Activated naive CD8-positive, alpha-beta T cell treated with anti-CD3 and anti-CD28 coated beads for 36 hours (primary cell): ENCODE results near the gene EGR2. TPM values are rescaled to one million over a fixed set of nuclear protein-coding genes. Genes with fewer than 3 reads are reported as not detected.

ENCODE experiments used
- DNase-seq: peaks from one replicate; pipeline ENCODE4 v3.0.0; 2021
- H3K27ac Mint-ChIP-seq: one replicate; pipeline ENCODE4 v1.8.0; 2022; ENCODE audit warnings: mild to moderate bottlenecking, moderate library complexity, mixed read lengths
- H3K27me3 Mint-ChIP-seq: one replicate; pipeline ENCODE4 v1.8.0; 2022; ENCODE audit warnings: mild to moderate bottlenecking, mixed read lengths
- H3K36me3 Mint-ChIP-seq: one replicate; pipeline ENCODE4 v1.8.0; 2021; ENCODE audit warnings: mild to moderate bottlenecking, mixed read lengths
- H3K4me1 Mint-ChIP-seq: one replicate; pipeline ENCODE4 v1.8.0; 2021; ENCODE audit warnings: mixed read lengths
- H3K4me3 Mint-ChIP-seq: one replicate; pipeline ENCODE4 v1.8.0; 2022; ENCODE audit warnings: mild to moderate bottlenecking, moderate library complexity, mixed read lengths
- H3K9me3 Mint-ChIP-seq: one replicate; pipeline ENCODE4 v1.8.0; 2022; ENCODE audit warnings: mixed read lengths
- total RNA-seq, 2 experiments: library from RNA; stranded (reverse); gene quantifications; one replicate each; pipeline ENCODE4 v1.2.3, GENCODE V29; 2021

EGR2 gene
- total RNA-seq, 2 experiments from 2014 or later, result 52.1 to 53.2 TPM

GRCh38 chr10:62812672-62813439 lies 3.3 kb downstream of the EGR2 start:
- no peaks in the 10 kb centered on the region for H3K27me3 Mint-ChIP-seq
- H3K4me1 Mint-ChIP-seq, result peaks cover 58% of the 10 kb centered on the region
- peak overlapping the region; percentile 72 for H3K27ac Mint-ChIP-seq
- H3K9me3 Mint-ChIP-seq, result no peaks in the 10 kb centered on the region
- H3K36me3 Mint-ChIP-seq, result peaks cover 66% of the 10 kb centered on the region
- no peak for DNase-seq
- peak overlapping the region; percentile 89 for H3K4me3 Mint-ChIP-seq

DNA sequence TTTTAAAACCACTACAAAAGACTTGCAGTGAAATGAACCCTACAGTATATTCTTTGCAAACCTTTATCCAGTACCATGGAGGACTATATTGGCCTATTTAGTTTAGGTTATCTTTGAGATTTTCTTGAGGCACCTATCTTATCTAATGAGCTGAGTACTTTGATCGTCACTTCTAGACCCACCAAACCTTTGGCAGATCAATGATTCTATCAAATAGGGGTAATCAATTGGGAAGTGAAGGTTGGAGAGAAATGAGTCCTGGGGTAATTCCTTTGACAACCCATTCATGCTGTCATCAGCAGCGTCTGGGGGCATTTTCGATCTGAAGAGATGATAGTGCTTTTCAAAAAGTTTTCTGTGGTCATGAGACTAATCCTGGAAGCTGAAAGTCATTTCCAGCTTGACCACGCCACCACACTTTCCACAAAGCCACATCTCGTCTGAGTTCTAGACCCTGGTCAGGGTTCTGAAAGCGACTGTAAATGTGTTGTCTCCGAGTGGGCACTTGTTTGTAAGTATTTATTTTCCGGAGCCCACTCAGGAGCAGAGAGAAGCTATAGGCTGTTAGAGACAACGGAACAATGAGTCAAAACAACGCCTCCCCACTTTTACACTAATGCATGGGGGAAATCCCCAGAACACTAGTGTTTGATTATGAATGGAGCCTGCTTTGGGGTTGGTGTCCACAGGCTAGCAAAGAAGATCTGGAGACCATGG lies 4.8 kb downstream of the EGR2 start:
- Mint-ChIP-seq H3K9me3 (no peaks in the 10 kb centered on the region), H3K4me3 (peak overlapping the region; percentile 49), H3K27me3 (no peaks in the 10 kb centered on the region), H3K4me1 (peaks cover 70% of the 10 kb centered on the region), H3K27ac (peak overlapping the region; percentile 79), H3K36me3 (peaks cover 77% of the 10 kb centered on the region)
- peak; percentile 87 for DNase-seq

DNA sequence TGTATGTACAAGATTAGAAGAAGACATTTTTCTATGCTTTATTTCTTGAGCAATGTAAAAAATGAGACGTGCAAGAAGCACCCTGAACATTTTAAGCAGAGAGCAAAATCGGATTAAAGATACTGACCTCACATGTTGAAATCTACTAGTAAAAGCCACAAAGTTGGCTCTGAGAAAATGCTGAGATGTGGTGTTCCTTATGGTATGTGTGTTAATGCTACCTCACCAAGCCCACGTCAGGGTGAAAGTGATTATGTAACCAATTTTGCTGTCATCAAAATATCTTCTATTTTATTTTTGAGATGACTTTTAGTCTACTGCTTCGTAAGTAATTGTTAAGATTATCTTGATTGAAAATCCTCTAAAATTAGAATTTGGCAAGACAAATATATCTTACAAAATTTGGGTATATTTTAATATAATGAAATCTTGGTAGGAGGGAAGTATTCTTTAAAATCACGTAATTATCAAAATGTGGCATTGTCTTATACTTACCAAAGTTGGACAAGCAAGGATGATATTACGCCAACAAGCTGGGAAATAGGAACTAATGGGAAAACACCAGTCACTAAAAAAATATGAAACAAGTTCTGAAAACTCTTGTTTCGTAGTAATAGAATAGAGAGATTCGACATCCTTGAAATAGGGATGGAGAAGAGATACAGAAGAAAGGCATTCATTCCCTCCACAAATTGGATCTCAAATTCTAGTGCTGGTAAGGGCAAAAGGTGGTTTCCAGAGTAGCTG lies 5.8 kb downstream of the EGR2 start:
- peaks cover 73% of the 10 kb centered on the region for H3K36me3 Mint-ChIP-seq
- H3K27ac Mint-ChIP-seq, result peak overlapping the region; percentile 79
- no peak for DNase-seq

DNA sequence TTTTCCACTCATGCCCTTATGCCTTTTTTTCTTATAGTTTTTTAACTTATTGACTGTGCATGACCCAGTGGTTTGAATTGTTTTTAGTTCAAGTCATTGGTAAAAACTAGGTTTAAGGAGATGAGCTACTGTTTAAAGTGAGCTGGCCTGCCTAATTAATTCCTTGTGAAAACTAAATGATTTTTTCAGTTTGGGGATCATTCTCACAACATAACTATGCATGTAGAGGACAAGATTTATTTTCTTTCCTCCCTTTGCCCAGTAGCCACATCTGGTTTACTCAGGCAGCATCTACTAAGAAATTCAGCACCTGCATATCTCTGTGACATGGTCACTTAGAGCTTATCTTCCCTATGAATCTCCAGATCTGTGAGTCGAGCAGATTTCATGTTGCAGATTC lies 9.9 kb downstream of the EGR2 start:
- peaks cover 45% of the 10 kb centered on the region for H3K36me3 Mint-ChIP-seq
- no peak for DNase-seq

More for the DNA sequence above, 5.8 kb downstream of the EGR2 start:
- no peaks in the 10 kb centered on the region for H3K9me3 Mint-ChIP-seq
- no peak overlapping the region for H3K4me3 Mint-ChIP-seq
- H3K27me3 Mint-ChIP-seq, result no peaks in the 10 kb centered on the region
- H3K4me1 Mint-ChIP-seq, result peaks cover 70% of the 10 kb centered on the region

GRCh38 chr10:62805231-62806099 lies 10.7 kb downstream of the EGR2 start:
- Mint-ChIP-seq H3K27ac (peak overlapping the region; percentile 91), H3K4me3 (peak overlapping the region; percentile 94), H3K36me3 (peaks cover 38% of the 10 kb centered on the region), H3K4me1 (peaks cover 47% of the 10 kb centered on the region), H3K9me3 (no peaks in the 10 kb centered on the region), H3K27me3 (no peaks in the 10 kb centered on the region)
- peak; percentile 16 for DNase-seq

More for the DNA sequence above, 9.9 kb downstream of the EGR2 start:
- peaks cover 55% of the 10 kb centered on the region for H3K4me1 Mint-ChIP-seq
- H3K4me3 Mint-ChIP-seq, result peak overlapping the region; percentile 94
- no peaks in the 10 kb centered on the region for H3K27me3 Mint-ChIP-seq
- H3K9me3 Mint-ChIP-seq, result no peaks in the 10 kb centered on the region
- H3K27ac Mint-ChIP-seq, result peak overlapping the region; percentile 2

DNA sequence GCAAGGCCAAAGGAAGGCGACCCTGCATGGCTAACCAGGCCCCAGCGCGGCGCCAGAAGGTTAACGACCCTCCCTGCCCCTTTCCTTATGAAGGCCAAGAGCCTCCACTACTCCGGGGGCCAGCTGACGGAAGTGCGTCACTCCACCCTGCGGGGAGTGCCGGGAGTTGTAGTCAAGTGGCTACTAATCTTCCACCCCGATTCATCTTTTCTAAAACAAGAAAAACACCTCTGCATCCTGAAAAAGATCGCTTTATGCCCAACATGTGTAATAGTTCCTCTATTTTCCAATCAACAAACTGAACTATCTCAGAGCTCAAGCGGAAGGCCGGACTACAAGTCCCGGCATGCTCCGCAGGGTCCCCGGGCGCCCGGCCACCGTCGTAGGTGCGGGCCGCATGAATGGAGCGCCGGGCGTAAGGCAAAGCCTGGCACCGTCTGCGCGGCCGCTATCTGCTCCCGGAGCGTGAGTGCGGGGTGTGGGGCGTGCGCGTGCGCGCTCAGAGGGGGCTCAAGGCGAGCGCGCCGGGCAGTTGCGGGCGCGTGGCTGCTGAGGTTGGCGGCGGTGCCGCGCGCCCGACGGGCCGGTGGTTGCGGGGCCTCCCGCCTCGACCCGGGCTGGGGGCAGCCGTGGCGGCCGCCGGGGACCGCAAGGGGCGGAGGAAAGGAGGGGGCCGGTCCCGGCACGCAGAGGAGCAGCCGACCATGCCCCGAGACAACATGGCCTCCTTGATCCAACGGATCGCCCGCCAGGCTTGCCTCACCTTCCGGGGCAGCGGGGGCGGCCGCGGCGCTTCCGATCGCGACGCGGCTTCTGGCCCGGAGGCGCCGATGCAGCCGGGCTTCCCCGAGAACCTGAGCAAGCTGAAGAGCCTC lies 11.6 kb downstream of the EGR2 start, which contains the start of gene ADO:
ADO (plus strand) TSS at position 365 of the 875 bp plus-strand sequence; CDS start at position 705, 340 bp downstream.
- Mint-ChIP-seq H3K4me3 (peak within 1 kb of the TSS; percentile 94), H3K27me3 (no peaks in the 10 kb centered on the region), H3K4me1 (peaks cover 39% of the 10 kb centered on the region), H3K36me3 (peaks cover 29% of the 10 kb centered on the region), H3K9me3 (no peaks in the 10 kb centered on the region), H3K27ac (peak within 1 kb of the TSS; percentile 99)
- peak; percentile 84 for DNase-seq

GRCh38 chr10:62803724-62804355 lies 12.3 kb downstream of the EGR2 start:
- H3K27ac Mint-ChIP-seq, result peak overlapping the region; percentile 99
- no peaks in the 10 kb centered on the region for H3K9me3 Mint-ChIP-seq
- H3K4me3 Mint-ChIP-seq, result peak overlapping the region; percentile 94
- H3K4me1 Mint-ChIP-seq, result peaks cover 35% of the 10 kb centered on the region
- H3K27me3 Mint-ChIP-seq, result peaks cover 4% of the 10 kb centered on the region
- no peak for DNase-seq
- H3K36me3 Mint-ChIP-seq, result peaks cover 26% of the 10 kb centered on the region

DNA sequence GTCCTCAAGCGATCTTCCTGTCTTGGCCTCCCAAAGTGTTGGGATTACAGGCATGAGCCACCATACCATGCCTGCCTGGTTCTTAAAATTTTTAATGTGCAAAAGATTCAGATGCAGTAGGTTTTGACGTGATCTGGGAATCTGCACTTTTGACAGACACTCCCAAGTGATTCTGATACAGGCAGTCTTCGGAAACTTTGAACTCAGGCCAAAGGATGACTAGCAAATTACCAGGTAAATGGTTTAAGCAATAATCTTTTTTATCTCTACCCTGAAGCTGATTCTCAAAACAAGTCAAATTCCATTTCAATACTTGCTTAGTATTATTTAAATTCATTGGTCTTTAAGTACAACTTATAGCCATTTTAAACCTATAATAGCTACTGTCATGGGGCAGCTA lies 14.3 kb downstream of the EGR2 start:
- peaks cover 17% of the 10 kb centered on the region for H3K27me3 Mint-ChIP-seq
- H3K36me3 Mint-ChIP-seq, result peaks cover 12% of the 10 kb centered on the region
- DNase-seq, result no peak
- no peak overlapping the region for H3K27ac Mint-ChIP-seq
- H3K4me3 Mint-ChIP-seq, result no peak overlapping the region
- no peaks in the 10 kb centered on the region for H3K9me3 Mint-ChIP-seq
- peaks cover 15% of the 10 kb centered on the region for H3K4me1 Mint-ChIP-seq

GRCh38 chr10:62796896-62797295 lies 19.3 kb downstream of the EGR2 start:
- Mint-ChIP-seq H3K36me3 (no peaks in the 10 kb centered on the region), H3K4me3 (no peak overlapping the region), H3K9me3 (no peaks in the 10 kb centered on the region), H3K4me1 (peaks cover 4% of the 10 kb centered on the region), H3K27ac (no peak overlapping the region), H3K27me3 (peaks cover 25% of the 10 kb centered on the region)
- no peak for DNase-seq

DNA sequence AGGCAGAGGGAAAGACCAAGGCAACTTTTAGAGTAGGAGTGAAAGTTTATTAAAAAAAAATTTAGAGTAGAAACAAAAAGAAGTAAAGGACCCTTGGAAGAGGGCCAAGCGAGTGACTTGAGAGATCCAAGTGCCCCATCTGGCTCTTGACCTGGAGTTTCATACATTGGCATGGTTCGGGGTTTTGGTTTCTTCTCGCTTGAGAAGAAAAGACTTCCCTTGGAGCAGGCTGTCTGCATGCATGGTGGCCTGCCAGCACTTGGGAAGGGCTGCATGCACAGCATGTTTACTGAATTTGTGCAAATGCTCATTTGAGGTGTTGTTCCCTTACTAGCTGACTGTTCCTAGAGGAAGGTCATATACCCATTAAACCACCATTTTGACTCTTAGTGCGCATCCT lies 20.4 kb downstream of the EGR2 start:
- Mint-ChIP-seq H3K27ac (no peak overlapping the region), H3K9me3 (no peaks in the 10 kb centered on the region), H3K27me3 (peaks cover 25% of the 10 kb centered on the region), H3K4me1 (peaks cover 4% of the 10 kb centered on the region), H3K4me3 (no peak overlapping the region), H3K36me3 (no peaks in the 10 kb centered on the region)
- no peak for DNase-seq

DNA sequence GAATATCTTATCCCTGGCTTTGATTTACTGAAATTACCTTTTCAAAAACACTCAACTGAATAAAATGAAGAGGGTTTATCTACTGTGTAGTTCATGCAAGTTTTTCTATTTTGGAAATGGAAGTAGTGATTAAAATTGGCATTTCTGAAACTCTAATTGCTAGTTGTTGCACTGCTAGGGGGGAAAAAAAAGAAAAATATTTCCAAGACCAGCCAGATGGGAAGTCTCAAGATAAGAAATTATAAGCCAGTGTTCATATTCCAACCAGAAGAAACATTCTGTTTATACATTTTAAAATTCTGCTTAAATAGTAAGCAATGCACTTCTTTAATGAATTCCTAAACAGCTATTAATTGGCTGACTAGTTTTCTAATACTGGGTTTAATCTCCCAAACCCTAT lies 21.1 kb downstream of the EGR2 start:
- Mint-ChIP-seq H3K27me3 (peaks cover 25% of the 10 kb centered on the region), H3K4me3 (no peak overlapping the region), H3K27ac (no peak overlapping the region), H3K4me1 (peaks cover 4% of the 10 kb centered on the region), H3K36me3 (no peaks in the 10 kb centered on the region), H3K9me3 (no peaks in the 10 kb centered on the region)
- DNase-seq, result no peak

- Mint-ChIP-seq H3K27me3 (peaks cover 25% of the 10 kb centered on the region), H3K4me1 (peaks cover 4% of the 10 kb centered on the region), H3K9me3 (no peaks in the 10 kb centered on the region), H3K27ac (no peak overlapping the region), H3K4me3 (no peak overlapping the region), H3K36me3 (no peaks in the 10 kb centered on the region)
- no peak for DNase-seq
Observed at GRCh38 chr10:62794306-62794705, 21.9 kb downstream of the EGR2 start.

DNA sequence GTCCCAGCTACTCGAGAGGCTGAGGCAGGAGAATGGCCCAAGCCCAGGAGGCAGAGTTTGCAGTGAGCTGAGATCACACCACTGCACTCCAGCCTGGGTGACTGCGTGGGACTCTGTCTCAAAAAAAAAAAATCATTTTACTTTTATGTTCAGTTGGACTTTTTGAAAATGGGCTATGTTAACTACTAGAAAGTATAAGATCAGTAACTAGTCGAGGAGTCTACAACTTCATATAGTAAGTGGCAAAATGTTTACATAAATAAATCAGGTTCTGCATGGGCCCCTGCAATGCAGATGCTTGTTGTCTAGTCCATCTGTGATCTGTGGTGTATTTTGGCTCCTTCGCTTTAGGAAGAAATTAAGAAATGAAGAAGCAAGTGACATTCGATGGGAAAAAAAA lies 23.9 kb downstream of the EGR2 start:
- no peaks in the 10 kb centered on the region for H3K36me3 Mint-ChIP-seq
- H3K4me3 Mint-ChIP-seq, result no peak overlapping the region
- peaks cover 2% of the 10 kb centered on the region for H3K9me3 Mint-ChIP-seq
- no peak overlapping the region for H3K27ac Mint-ChIP-seq
- peaks cover 4% of the 10 kb centered on the region for H3K4me1 Mint-ChIP-seq
- peaks cover 9% of the 10 kb centered on the region for H3K27me3 Mint-ChIP-seq
- no peak for DNase-seq
